Loucy (cell line): ENCODE results near the gene DENND2A.

Experiments
- EZH2phosphoT487 ChIP-seq: fragments of 200-600 bp; IDR thresholded peaks from 2 replicates; pipeline ENCODE4 v1.6.1; 2018; ENCODE audit warnings: antibody characterized with exemption, mild to moderate bottlenecking, moderate library complexity, borderline replicate concordance
- TF ChIP-seq, protein P1 (sequence below): fragments of 200-600 bp; sonication (generic); conservative IDR thresholded peaks from 2 replicates; pipeline ENCODE4 v1.5.1; 2014; ENCODE audit warnings: mild to moderate bottlenecking, antibody characterized with exemption, low read length

DNA sequence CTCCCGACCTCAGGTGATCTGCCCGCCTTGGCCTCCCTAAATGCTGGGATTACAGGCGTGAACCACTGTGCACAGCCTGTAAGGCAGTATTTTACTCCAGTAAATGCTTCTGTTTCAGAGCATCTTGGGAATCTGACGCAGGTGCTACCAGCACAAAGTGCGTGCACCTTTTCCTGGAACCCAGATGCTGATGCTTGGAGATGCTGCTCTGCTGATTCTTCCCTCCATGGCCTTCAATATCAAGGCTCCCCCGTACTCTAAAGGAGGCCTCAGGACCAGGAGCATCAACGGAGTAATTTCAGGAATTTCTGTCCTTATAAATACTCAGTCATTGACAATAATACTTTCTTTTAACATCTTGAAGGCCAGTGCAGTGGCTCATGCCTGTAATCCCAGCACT, 23.5 kb downstream of the DENND2A start:
- TF ChIP-seq, protein P1, sequence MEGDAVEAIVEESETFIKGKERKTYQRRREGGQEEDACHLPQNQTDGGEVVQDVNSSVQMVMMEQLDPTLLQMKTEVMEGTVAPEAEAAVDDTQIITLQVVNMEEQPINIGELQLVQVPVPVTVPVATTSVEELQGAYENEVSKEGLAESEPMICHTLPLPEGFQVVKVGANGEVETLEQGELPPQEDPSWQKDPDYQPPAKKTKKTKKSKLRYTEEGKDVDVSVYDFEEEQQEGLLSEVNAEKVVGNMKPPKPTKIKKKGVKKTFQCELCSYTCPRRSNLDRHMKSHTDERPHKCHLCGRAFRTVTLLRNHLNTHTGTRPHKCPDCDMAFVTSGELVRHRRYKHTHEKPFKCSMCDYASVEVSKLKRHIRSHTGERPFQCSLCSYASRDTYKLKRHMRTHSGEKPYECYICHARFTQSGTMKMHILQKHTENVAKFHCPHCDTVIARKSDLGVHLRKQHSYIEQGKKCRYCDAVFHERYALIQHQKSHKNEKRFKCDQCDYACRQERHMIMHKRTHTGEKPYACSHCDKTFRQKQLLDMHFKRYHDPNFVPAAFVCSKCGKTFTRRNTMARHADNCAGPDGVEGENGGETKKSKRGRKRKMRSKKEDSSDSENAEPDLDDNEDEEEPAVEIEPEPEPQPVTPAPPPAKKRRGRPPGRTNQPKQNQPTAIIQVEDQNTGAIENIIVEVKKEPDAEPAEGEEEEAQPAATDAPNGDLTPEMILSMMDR, result no peak
- no peak for TF ChIP-seq EZH2phosphoT487
